ENCODE results near the gene RHBDL2. TPM values are rescaled to one million over a fixed set of nuclear protein-coding genes. Genes with fewer than 3 reads are reported as not detected.
"Not testable (repeated sequence)": the region's sequence is repeated elsewhere in the genome, so short reads cannot be mapped to it uniquely, and the experiment has no call there.

RHBDL2 gene
- not detected for polyA plus RNA-seq (2013, experiment 1 of 2)
- not detected for polyA plus RNA-seq (2013, experiment 2 of 2)

GRCh38 chr1:38941527-38942019, at the start of gene RHBDL2:
TSS of gene RHBDL2 (minus strand) at chr1:38941830. CDS start at chr1:38919212, 22,618 bp downstream.
- no peaks in the 10 kb centered on the region for H3K4me1 ChIP-seq (ENCODE audit: control insufficient read depth, insufficient read depth, low read length, poor library complexity, severe bottlenecking)
- 86 to 87% methylated on average over 8 to 10 of the region's 14 CpGs for WGBS, 2 experiments (ENCODE audit: insufficient coverage in 2 of 2)
- no peaks in the 10 kb centered on the region for H3K9me3 ChIP-seq (ENCODE audit: control insufficient read depth, low read length)
- no peak within 1 kb of the TSS for H3K4me3 ChIP-seq (ENCODE audit: extremely low read depth, insufficient read depth, low read length, poor library complexity, severe bottlenecking)
- H3K36me3 ChIP-seq (ENCODE audit: control insufficient read depth, insufficient read depth, low read length): no peaks in the 10 kb centered on the region
- H3K27ac ChIP-seq (ENCODE audit: low read depth, low read length, severe bottlenecking): no peak within 1 kb of the TSS

DNA sequence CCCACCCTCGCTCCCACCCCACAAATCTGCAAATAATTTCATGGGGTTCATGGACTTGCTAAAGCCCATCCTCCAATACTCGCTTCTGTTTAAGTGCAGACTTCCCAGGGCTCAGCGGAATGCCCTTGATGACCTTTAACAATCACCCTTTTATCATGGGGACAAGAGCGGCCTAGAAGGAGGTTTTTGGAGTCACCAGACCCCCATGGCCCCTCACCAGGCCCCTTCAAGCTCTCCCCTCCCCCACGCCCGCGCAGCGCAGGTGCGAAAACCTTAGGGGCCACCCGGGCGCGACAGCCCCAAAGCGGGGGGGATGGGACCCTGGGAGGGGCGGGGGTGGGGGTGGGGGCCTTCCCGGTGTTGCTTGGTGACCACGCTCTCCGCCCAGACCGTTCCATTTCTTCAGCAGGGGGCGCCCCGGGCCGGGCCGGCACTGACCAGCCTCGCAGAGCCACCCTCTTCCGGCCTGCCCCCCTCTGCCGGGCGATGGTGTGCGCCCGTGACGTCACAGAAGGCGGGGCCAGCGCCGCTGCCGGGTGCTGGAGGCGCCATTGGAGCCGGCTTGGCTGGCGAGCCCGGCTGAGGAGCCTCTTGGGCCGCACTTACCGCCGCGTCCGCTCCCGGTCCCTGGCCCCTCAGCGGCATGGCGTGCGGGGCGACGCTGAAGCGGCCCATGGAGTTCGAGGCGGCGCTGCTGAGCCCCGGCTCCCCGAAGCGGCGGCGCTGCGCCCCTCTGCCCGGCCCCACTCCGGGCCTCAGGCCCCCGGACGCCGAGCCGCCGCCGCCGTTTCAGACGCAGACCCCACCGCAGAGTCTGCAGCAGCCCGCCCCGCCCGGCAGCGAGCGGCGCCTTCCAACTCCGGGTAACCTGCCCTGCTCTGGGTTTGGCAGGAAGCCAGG, 49.4 kb upstream of the RHBDL2 start, which contains the start of gene AKIRIN1:
AKIRIN1 (plus strand) TSS at position 539 of the 900 bp plus-strand sequence; CDS start at position 644, 105 bp downstream.
- peak within 1 kb of the TSS; percentile 95 for H3K4me3 ChIP-seq (ENCODE audit: extremely low read depth, insufficient read depth, low read length, poor library complexity, severe bottlenecking)
- WGBS, 2 experiments (ENCODE audit: insufficient coverage in 2 of 2): 0% methylated on average over 48 to 54 of the region's 76 CpGs

GRCh38 chr1:38990386-38990737, 48.7 kb upstream of the RHBDL2 start:
- H3K27ac ChIP-seq (ENCODE audit: low read depth, low read length, severe bottlenecking): peak overlapping the region; percentile 78
- H3K4me3 ChIP-seq (ENCODE audit: extremely low read depth, insufficient read depth, low read length, poor library complexity, severe bottlenecking): peak overlapping the region; percentile 95
- no peaks in the 10 kb centered on the region for H3K9me3 ChIP-seq (ENCODE audit: control insufficient read depth, low read length)
- WGBS, 2 experiments (ENCODE audit: insufficient coverage in 2 of 2): 32 to 45% methylated on average over 3 to 5 of the region's 5 CpGs
- H3K4me1 ChIP-seq (ENCODE audit: control insufficient read depth, insufficient read depth, low read length, poor library complexity, severe bottlenecking): peaks cover 23% of the 10 kb centered on the region
- peaks cover 22% of the 10 kb centered on the region for H3K36me3 ChIP-seq (ENCODE audit: control insufficient read depth, insufficient read depth, low read length)

More for the DNA sequence above, 49.4 kb upstream of the RHBDL2 start, which contains the start of gene AKIRIN1:
- Histone ChIP-seq H3K9me3 (ENCODE audit: control insufficient read depth, low read length) (no peaks in the 10 kb centered on the region), H3K36me3 (ENCODE audit: control insufficient read depth, insufficient read depth, low read length) (peaks cover 28% of the 10 kb centered on the region), H3K4me1 (ENCODE audit: control insufficient read depth, insufficient read depth, low read length, poor library complexity, severe bottlenecking) (peaks cover 19% of the 10 kb centered on the region), H3K27ac (ENCODE audit: low read depth, low read length, severe bottlenecking) (peak within 1 kb of the TSS; percentile 90)

DNA sequence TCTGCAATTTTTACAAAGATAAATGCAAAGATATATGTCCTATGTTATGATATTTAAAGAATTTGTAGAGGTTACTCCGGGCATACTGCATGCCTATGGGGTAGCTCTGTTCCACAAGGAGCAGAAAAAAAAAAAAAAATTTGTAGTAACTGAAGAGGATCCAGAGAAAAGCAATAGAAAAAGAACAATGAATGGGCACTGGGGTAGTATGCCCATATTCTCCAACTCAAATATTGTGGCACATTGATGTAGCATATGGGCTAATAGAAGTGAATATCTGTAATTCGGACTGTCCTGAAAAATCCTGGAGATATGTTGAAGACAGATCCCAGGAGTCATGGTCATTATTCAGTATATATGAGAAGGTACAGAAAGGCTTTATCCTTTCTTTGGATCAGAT, 48.3 kb upstream of the RHBDL2 start:
- peaks cover 18% of the 10 kb centered on the region for H3K36me3 ChIP-seq (ENCODE audit: control insufficient read depth, insufficient read depth, low read length)
- WGBS, 2 experiments (ENCODE audit: insufficient coverage in 2 of 2): 60 to 78% methylated on average over 1 of the region's 2 CpGs
- no peak overlapping the region for H3K4me3 ChIP-seq (ENCODE audit: extremely low read depth, insufficient read depth, low read length, poor library complexity, severe bottlenecking)
- H3K27ac ChIP-seq (ENCODE audit: low read depth, low read length, severe bottlenecking): peak overlapping the region; percentile 78
- H3K9me3 ChIP-seq (ENCODE audit: control insufficient read depth, low read length): no peaks in the 10 kb centered on the region
- H3K4me1 ChIP-seq (ENCODE audit: control insufficient read depth, insufficient read depth, low read length, poor library complexity, severe bottlenecking): peaks cover 25% of the 10 kb centered on the region

- H3K9me3 ChIP-seq (ENCODE audit: control insufficient read depth, low read length); H3K36me3 ChIP-seq (ENCODE audit: control insufficient read depth, insufficient read depth, low read length); H3K27ac ChIP-seq (ENCODE audit: low read depth, low read length, severe bottlenecking); H3K4me1 ChIP-seq (ENCODE audit: control insufficient read depth, insufficient read depth, low read length, poor library complexity, severe bottlenecking); H3K4me3 ChIP-seq (ENCODE audit: extremely low read depth, insufficient read depth, low read length, poor library complexity, severe bottlenecking): not testable (repeated sequence)
- WGBS, 2 experiments (ENCODE audit: insufficient coverage in 2 of 2): 86 to 100% methylated on average over 1 of the region's 1 CpG
Observed at GRCh38 chr1:38979380-38979779, 37.8 kb upstream of the RHBDL2 start.

GRCh38 chr1:38978245-38978542, 36.6 kb upstream of the RHBDL2 start:
- H3K36me3 ChIP-seq (ENCODE audit: control insufficient read depth, insufficient read depth, low read length); H3K4me1 ChIP-seq (ENCODE audit: control insufficient read depth, insufficient read depth, low read length, poor library complexity, severe bottlenecking); H3K27ac ChIP-seq (ENCODE audit: low read depth, low read length, severe bottlenecking); H3K9me3 ChIP-seq (ENCODE audit: control insufficient read depth, low read length); H3K4me3 ChIP-seq (ENCODE audit: extremely low read depth, insufficient read depth, low read length, poor library complexity, severe bottlenecking): not testable (repeated sequence)
- WGBS, 2 experiments (ENCODE audit: insufficient coverage in 2 of 2): 100% methylated on average over 1 of the region's 6 CpGs; no CpG with 5 or more reads in 1 of the 2 experiments

DNA sequence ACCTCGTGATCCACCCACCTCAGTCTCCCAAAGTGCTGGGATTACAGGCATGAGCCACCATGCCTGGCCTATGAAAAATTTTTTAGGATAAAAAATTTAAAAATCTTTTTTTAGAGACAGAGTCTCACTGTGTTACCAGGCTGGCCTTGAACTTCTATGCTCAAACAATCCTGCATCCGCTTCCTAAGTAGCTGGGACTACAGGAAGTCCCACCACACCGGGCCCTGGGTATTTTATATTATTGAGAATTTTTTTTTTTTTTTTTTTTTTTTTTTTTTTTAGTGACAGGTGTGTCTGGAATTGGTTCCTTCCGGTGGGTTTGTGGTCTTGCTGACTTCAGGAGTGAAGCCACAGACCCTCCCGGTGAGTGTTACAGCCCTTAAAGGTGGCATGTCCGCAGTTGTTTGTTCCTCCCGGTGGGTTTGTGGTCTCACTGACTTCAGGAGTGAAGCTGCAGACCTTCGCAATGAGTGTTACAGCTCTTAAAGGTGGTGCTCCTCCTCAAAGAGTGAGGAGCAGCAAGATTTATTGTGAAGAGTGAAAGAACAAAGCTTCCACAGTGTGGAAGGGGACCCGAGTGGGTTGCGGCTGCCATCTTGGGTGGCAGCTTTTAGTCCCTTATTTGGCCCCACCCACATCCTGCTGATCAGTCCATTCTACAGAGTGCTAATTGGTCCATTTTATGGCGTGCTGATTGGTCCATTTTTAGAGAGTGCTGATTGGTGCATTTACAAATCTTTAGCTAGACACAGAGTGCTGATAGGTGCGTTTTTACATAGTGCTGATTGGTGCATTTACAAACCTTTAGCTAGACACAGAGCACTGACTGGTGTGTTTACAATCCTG, 36.0 kb upstream of the RHBDL2 start:
- 87 to 92% methylated on average over 7 to 10 of the region's 12 CpGs for WGBS, 2 experiments (ENCODE audit: insufficient coverage in 2 of 2)
- H3K4me1 ChIP-seq (ENCODE audit: control insufficient read depth, insufficient read depth, low read length, poor library complexity, severe bottlenecking): not testable (repeated sequence)

GRCh38 chr1:38973659-38974437, 32.2 kb upstream of the RHBDL2 start:
- Histone ChIP-seq H3K36me3 (ENCODE audit: control insufficient read depth, insufficient read depth, low read length) (no peaks in the 10 kb centered on the region), H3K27ac (ENCODE audit: low read depth, low read length, severe bottlenecking) (no peak overlapping the region), H3K9me3 (ENCODE audit: control insufficient read depth, low read length) (peaks cover 6% of the 10 kb centered on the region), H3K4me1 (ENCODE audit: control insufficient read depth, insufficient read depth, low read length, poor library complexity, severe bottlenecking) (no peaks in the 10 kb centered on the region), H3K4me3 (ENCODE audit: extremely low read depth, insufficient read depth, low read length, poor library complexity, severe bottlenecking) (no peak overlapping the region)
- 96 to 100% methylated on average over 2 to 7 of the region's 13 CpGs for WGBS, 2 experiments (ENCODE audit: insufficient coverage in 2 of 2)

More for the DNA sequence above, 36.0 kb upstream of the RHBDL2 start:
- H3K27ac ChIP-seq (ENCODE audit: low read depth, low read length, severe bottlenecking); H3K9me3 ChIP-seq (ENCODE audit: control insufficient read depth, low read length); H3K36me3 ChIP-seq (ENCODE audit: control insufficient read depth, insufficient read depth, low read length); H3K4me3 ChIP-seq (ENCODE audit: extremely low read depth, insufficient read depth, low read length, poor library complexity, severe bottlenecking): not testable (repeated sequence)

DNA sequence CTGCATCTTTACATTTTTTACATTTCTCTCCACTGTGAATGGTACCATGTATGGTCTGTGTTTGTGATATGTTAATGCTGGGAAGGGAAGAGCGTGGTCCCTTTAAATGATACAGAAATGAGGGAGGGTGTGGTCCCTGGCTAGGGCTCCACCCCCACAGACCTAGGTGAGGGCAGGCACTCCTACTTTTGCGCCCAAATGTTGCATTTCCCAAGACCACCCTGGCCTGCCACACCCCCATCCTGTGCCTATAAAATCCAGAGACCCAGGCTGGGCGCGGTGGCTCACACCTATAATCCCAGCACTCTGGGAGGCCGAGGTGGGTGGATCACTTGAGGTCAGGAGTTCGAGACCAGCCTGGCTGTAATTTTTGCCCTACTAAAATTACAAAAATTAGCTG, 31.5 kb upstream of the RHBDL2 start:
- WGBS, 2 experiments (ENCODE audit: insufficient coverage in 2 of 2): 72% methylated on average over 6 of the region's 6 CpGs; no CpG with 5 or more reads in 1 of the 2 experiments
- H3K9me3 ChIP-seq (ENCODE audit: control insufficient read depth, low read length); H3K4me1 ChIP-seq (ENCODE audit: control insufficient read depth, insufficient read depth, low read length, poor library complexity, severe bottlenecking); H3K27ac ChIP-seq (ENCODE audit: low read depth, low read length, severe bottlenecking); H3K36me3 ChIP-seq (ENCODE audit: control insufficient read depth, insufficient read depth, low read length); H3K4me3 ChIP-seq (ENCODE audit: extremely low read depth, insufficient read depth, low read length, poor library complexity, severe bottlenecking): not testable (repeated sequence)

- WGBS, 2 experiments (ENCODE audit: insufficient coverage in 2 of 2): 83 to 85% methylated on average over 3 of the region's 3 CpGs
- Histone ChIP-seq H3K27ac (ENCODE audit: low read depth, low read length, severe bottlenecking) (no peak overlapping the region), H3K4me3 (ENCODE audit: extremely low read depth, insufficient read depth, low read length, poor library complexity, severe bottlenecking) (no peak overlapping the region), H3K36me3 (ENCODE audit: control insufficient read depth, insufficient read depth, low read length) (no peaks in the 10 kb centered on the region), H3K4me1 (ENCODE audit: control insufficient read depth, insufficient read depth, low read length, poor library complexity, severe bottlenecking) (peaks cover 2% of the 10 kb centered on the region), H3K9me3 (ENCODE audit: control insufficient read depth, low read length) (no peaks in the 10 kb centered on the region)
Observed at GRCh38 chr1:38964140-38964548, 22.5 kb upstream of the RHBDL2 start.

Data from mesodermal cell (in vitro differentiated cells).